ENCODE data around the gene RAB23.

- no peak for TF ChIP-seq CTCF (conservative IDR thresholded peaks at IDR 0.05)
- no peak for TF ChIP-seq EZH2 (IDR thresholded peaks at IDR 0.05; ENCODE audit: low read depth)
Measured at GRCh38 chr6:57217270-57217669, 4.8 kb downstream of the RAB23 start.
